ENCODE measurements around the gene EFTUD2. TPM values are rescaled to one million over a fixed set of nuclear protein-coding genes. Genes with fewer than 3 reads are reported as not detected.

The EFTUD2 gene
- total RNA-seq, 2 donors from 2014 or later, result 56.0 to 88.0 TPM

DNA sequence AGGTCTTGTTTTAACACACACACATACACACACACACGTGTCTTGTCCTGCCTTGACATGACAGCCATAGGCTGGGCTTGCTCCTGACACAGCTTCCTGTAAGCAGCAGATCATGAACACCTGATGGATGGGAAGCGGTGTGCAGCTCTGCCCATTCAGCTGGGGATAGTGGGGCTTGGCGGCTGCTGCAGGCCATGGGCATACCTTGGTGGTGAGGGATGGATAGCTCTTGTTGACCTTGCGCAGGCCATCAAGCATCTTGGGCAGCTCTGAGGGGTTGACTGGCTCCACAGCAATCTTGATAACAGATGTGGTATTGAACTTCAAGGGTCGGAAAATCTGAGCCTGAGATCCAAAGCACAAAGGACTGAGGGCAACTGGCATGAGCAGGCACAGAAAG is 39.5 kb downstream of the EFTUD2 start:
- no peak overlapping the region for H3K27ac ChIP-seq
- TF ChIP-seq CTCF (IDR thresholded peaks at IDR 0.05) (no peak), POLR2A (IDR thresholded peaks at IDR 0.05) (no peak), POLR2AphosphoS5 (IDR thresholded peaks at IDR 0.05) (no peak)
- peaks cover 9 to 12% of the 10 kb centered on the region in 2 donors for H3K36me3 ChIP-seq
- intact Hi-C loops (cut with DNase I), result no loop called here
- no peaks in the 10 kb centered on the region for H3K4me1 ChIP-seq (replicated peaks)
- no peak overlapping the region for H3K4me3 ChIP-seq
- WGBS, result 88% methylated on average over 5 of the region's 5 CpGs
- H3K9me3 ChIP-seq, result no peaks in the 10 kb centered on the region
- no peak for DNase-seq (ENCODE audit: low spot score)
- no peaks in the 10 kb centered on the region for H3K27me3 ChIP-seq (replicated peaks; ENCODE audit: insufficient read depth)

DNA sequence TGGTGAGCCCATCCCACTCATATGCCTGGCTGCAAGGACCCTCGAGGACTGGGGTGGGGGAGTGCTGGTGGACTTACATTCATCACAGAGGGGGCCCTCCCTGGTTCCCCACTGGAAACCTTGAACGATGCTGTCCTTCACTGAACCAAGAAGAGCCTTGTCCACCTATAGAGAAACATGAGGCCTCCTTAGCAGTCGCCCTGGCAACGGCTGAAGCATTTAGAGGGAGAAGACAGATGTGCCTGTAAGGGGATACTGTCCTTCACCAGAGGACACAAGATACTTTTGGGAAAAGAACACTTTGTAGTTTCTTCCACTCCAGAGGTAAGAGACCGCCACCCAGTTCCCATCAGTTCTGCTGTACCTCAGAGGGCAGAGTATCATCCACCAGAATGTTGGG is 45.1 kb downstream of the EFTUD2 start:
- Histone ChIP-seq H3K4me3 (no peak overlapping the region), H3K4me1 (replicated peaks) (no peaks in the 10 kb centered on the region), H3K27me3 (replicated peaks; ENCODE audit: insufficient read depth) (no peaks in the 10 kb centered on the region), H3K9me3 (no peaks in the 10 kb centered on the region), H3K27ac (no peak overlapping the region), H3K36me3 (peaks cover 13 to 42% of the 10 kb centered on the region in 2 donors)
- TF ChIP-seq POLR2A (IDR thresholded peaks at IDR 0.05) (no peak), POLR2AphosphoS5 (IDR thresholded peaks at IDR 0.05) (no peak), CTCF (IDR thresholded peaks at IDR 0.05) (no peak)
- no peak for DNase-seq (ENCODE audit: low spot score)
- WGBS, result 90% methylated on average over 4 of the region's 5 CpGs
- intact Hi-C loops (cut with DNase I), result no loop called here

DNA sequence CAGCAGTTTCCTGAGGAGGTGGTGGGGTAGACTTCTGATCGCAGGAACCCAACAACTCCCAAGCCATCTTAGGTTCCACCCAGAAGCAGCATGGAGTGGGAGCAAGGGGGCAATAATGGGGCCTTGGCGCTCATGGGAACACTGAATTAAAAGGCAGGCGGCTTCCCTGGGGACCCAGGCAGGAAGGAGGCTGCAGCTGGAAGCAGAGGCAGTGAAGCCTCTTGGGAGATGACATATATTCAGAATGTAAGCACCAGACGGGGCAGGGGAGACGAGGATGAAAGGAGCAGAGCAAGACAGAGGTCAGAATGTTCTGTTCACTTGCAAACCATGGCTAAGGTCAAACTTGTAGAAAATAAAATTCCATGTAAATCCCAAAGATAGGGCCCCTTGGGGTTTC is 48.6 kb downstream of the EFTUD2 start:
- intact Hi-C loops (cut with DNase I), result no loop called here
- Histone ChIP-seq H3K27ac (no peak overlapping the region), H3K9me3 (no peaks in the 10 kb centered on the region), H3K4me3 (no peak overlapping the region), H3K4me1 (replicated peaks) (no peaks in the 10 kb centered on the region), H3K27me3 (replicated peaks; ENCODE audit: insufficient read depth) (no peaks in the 10 kb centered on the region), H3K36me3 (peaks cover 13 to 34% of the 10 kb centered on the region in 2 donors)
- TF ChIP-seq CTCF (IDR thresholded peaks at IDR 0.05), result no peak
- no peak for TF ChIP-seq POLR2A (IDR thresholded peaks at IDR 0.05)
- TF ChIP-seq POLR2AphosphoS5 (IDR thresholded peaks at IDR 0.05), result no peak
- WGBS, result 76% methylated on average over 5 of the region's 5 CpGs
- no peak for DNase-seq (ENCODE audit: low spot score)

DNA sequence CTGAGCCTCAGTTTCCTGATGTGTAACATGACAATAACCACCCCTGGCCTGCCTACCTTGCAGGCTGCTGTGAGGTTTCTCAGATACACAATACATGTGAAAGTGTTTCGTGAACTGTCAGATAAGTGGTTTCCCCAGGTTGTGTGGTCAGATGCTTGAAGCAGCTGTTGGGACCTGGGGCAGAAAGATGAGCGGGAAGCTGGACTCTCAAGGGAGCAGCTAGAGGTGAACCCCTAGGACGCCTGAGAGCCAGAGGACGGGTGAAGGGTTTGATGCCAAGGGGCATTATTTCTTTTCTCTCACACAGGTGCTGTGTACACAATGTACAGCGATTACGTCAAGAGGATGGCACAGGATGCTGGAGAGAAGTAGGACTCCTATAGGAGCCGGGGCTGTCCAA is 49.2 kb downstream of the EFTUD2 start:
- Histone ChIP-seq H3K9me3 (no peaks in the 10 kb centered on the region), H3K27me3 (replicated peaks; ENCODE audit: insufficient read depth) (no peaks in the 10 kb centered on the region), H3K36me3 (peaks cover 12 to 34% of the 10 kb centered on the region in 2 donors), H3K4me1 (replicated peaks) (no peaks in the 10 kb centered on the region), H3K4me3 (no peak overlapping the region), H3K27ac (no peak overlapping the region)
- intact Hi-C loops (cut with DNase I), result no loop called here
- DNase-seq (ENCODE audit: low spot score), result no peak
- 84% methylated on average over 7 of the region's 7 CpGs for WGBS
- TF ChIP-seq POLR2A (IDR thresholded peaks at IDR 0.05) (no peak), CTCF (IDR thresholded peaks at IDR 0.05) (no peak), POLR2AphosphoS5 (IDR thresholded peaks at IDR 0.05) (no peak)

DNA sequence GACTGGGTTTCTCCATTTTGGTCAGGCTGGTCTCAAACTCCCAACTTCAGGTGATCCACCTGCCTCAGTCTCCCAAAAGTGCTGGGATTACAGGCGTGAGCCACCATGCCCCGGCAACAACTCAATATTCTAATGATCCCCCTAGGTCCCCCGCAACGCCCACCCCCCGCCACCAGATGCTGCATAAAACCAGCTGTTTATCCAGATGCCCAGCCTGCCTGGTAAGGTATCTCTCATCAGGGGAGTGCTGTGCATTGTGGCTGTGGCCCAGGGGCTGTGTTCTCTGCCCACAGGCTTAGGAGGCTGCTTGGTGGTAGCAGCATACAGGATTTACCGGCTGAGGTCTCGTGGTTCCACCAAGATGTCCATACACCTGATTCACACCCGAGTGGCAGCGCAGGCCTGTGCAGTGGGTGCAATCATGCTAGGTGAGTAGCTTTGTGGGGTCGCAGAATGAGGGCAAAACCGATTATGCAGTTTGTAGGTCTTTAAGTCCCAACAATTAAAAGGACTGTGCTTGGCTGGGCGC is 50.2 kb downstream of the EFTUD2 start:
- Histone ChIP-seq H3K9me3 (no peaks in the 10 kb centered on the region), H3K36me3 (peaks cover 7 to 28% of the 10 kb centered on the region in 2 donors), H3K4me1 (replicated peaks) (no peaks in the 10 kb centered on the region), H3K27ac (no peak overlapping the region), H3K27me3 (replicated peaks; ENCODE audit: insufficient read depth) (no peaks in the 10 kb centered on the region), H3K4me3 (no peak overlapping the region)
- no peak for TF ChIP-seq CTCF (IDR thresholded peaks at IDR 0.05)
- TF ChIP-seq POLR2AphosphoS5 (IDR thresholded peaks at IDR 0.05), result no peak
- no peak for TF ChIP-seq POLR2A (IDR thresholded peaks at IDR 0.05)
- no peak for DNase-seq (ENCODE audit: low spot score)
- intact Hi-C loops (cut with DNase I), result no loop called here
- WGBS, result 90% methylated on average over 12 of the region's 12 CpGs
